GM18505 (cell line): ENCODE data around the gene LRGUK.

ENCODE experiments used
- ATAC-seq: cut with Tn5 transposase; IDR thresholded peaks from one replicate; pipeline ENCODE4 v1.9.1; 2021; ENCODE audit not compliant: unreplicated experiment
- POLR2A ChIP-seq: IDR thresholded peaks from 4 replicates; pipeline ENCODE4 v1.6.1; 2011; ENCODE audit warnings: borderline replicate concordance; ENCODE audit not compliant: insufficient read depth, insufficient read length; ENCODE audit errors: extremely low read depth

LRGUK gene

DNA sequence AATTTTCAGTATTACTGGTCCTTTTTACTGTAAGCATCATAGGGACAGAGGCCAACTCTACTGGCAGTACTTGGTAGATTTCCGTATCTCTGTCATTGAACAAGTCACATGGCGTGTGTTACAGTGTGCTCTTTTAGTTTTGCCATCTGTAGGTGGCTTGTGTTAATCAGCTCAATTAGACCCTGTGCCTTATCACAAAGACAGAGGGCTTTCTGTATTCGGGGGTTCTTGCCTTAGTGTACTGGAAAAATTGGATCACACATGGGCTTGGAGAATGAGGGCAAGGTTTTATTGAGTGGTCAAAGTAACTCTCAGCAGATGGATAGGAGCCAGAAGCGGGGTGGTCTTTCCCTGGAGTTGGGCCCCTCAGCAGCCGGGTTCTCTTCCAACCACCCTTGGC lies 21.3 kb upstream of the LRGUK start:
- TF ChIP-seq POLR2A = no peak

DNA sequence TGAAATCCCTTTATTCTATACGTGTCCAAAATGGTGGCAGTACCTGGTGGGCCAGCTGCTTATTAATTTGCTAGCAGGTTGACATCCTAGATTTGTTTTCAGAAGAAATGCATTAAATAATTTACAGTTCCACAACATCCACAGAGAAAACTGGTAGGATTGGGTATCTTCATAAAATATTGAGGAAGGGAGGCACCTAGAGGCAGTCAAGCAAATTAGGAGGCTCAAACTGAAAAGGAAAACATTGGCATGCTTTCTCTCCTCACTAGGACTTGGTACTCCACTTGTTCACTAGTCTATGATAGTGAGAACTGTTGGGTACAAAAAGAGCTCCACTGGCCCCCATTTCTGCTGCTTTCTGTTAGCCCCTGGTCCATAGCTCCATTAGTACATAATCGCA lies 18.3 kb upstream of the LRGUK start:
- no peak for TF ChIP-seq POLR2A
- no peak for ATAC-seq

More for the DNA sequence above, 21.3 kb upstream of the LRGUK start:
- ATAC-seq = no peak

DNA sequence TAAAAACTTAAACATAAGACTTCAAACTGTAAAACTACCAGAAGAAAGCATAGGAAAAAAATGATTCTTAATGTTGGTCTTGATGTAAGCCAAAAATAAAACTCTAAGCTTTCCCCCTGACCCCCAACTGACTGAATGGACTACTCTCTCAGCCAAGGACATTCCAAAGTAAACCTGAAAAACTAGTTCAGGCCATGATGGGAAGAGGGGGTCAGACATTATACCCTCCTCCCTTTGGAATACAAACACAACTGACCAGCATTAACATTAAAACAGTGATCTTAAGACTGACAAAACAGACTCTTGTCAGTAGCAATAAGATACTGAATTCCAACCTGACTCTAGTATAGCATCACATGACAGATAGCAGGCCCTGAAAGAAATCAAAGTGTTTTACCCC lies 13.5 kb upstream of the LRGUK start:
- no peak for ATAC-seq
- no peak for TF ChIP-seq POLR2A

DNA sequence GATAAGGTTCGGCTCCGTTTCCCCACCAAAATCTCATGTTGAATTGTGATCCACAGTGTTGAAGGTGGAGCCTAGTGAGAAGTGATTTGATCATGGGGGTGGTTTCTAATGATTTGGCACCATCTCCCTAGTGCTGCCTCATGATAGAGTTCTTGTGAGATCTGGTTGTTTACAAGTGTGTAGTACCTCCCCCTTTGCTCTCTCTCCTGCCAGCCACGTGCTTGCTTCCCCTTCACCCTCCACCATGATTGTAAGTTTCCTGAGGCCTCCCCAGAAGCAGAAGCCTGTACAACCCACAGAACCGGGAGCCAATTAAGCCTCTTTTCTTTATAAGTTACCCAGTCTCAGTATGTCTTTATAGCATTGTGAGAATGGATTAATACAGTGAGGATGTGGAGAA lies 12.1 kb upstream of the LRGUK start:
- ATAC-seq = no peak
- no peak for TF ChIP-seq POLR2A

DNA sequence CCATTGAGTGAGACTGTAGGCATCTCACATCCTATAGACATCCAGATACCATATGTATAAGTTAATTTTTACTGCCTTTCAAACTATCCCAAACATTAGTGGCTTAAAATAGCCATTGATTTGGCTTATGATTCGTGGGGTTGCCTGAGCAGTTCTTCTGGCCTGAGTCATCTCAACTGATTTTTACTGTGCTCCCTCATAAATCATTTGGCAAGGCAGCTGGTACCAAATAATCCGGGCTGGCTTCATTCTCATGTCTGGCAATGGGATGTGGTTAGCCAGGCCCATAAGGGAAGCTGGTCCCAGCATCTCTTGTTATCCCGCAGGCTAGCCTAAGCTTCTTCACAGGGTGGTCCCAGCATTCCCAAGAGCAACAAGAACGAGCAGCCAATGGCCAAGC lies 6.7 kb upstream of the LRGUK start:
- no peak for TF ChIP-seq POLR2A
- ATAC-seq = no peak

DNA sequence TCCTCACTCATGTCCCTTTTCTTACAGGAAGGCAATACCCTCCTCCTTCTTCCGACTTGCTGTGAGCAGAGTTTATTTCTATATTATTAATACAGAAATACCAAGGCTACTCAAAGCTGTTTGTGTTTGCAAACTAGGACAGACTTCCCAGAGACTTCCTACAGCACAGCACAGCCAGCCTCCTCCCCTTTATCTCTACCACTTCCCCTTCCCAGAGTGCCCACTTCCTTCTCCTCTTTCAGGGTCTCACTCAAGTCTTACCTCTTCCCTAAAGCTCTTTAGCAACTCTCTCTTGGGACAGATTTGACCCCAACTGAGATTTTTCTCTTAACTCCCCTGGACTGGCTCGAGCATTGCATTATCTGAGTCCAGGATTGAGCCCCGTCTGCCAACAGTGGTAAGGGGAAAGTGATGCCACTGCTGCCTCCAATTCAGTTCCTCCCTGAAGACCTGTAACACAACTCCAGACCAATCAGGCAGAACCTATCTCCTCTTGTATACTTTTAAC lies 5.5 kb upstream of the LRGUK start:
- no peak for TF ChIP-seq POLR2A
- ATAC-seq = no peak

DNA sequence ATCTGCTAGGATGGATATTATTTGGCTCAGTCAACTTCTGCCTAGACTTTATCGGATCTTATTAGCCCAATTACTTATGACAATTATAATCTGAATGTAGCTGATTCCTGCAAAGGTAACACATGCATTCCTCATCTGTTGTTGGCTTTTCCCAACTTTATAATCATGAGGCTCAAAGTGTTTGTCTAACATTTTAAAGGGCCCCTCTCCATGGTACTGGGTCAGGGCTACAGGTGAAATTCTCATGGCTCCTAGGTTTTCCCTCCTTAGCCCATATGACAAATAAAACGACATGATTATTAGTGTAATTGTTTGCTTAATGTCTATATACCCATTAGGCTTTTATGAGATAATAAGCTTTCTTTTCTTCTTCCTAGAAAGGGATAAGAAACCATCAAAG lies 4.2 kb upstream of the LRGUK start:
- TF ChIP-seq POLR2A = no peak
- no peak for ATAC-seq

DNA sequence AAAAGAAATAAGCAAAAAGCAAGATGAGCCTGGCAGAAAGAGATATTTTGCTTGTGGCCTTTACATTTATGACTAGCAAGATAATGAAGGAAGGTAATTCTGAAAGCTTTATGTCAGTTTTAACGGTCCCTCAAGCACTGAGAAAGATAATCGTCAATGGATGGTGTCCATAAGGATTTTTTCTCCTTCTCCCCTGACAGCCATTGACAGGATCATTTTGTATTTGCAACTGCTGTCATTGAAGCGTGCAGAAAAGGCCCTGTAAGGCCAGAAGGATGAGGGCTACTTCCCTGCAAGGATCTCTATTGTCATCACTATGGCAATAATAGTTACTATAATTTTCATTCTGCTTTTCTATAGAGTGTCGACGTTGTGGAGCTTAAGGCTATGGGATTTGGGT lies 994 bp upstream of the LRGUK start:
- ATAC-seq = no peak
- TF ChIP-seq POLR2A = no peak

DNA sequence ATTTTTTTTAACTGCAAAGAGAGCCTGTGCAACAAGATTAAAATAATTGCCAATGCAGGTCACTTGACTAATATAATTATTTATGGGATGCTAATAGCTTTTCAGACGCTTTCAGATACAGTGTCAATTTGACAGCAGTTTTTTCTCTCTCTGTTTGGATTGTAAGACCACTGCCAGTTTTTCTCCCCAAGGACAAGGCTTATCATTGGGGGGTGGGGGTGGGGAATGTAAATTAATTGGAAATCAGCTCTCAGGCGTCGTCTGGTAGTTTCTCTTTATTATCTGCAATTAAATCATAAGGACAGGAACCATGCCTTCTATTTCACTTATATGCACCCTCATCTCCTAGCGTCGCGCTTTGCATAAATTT lies 559 bp upstream of the LRGUK start:
- no peak for TF ChIP-seq POLR2A
- ATAC-seq = no peak

DNA sequence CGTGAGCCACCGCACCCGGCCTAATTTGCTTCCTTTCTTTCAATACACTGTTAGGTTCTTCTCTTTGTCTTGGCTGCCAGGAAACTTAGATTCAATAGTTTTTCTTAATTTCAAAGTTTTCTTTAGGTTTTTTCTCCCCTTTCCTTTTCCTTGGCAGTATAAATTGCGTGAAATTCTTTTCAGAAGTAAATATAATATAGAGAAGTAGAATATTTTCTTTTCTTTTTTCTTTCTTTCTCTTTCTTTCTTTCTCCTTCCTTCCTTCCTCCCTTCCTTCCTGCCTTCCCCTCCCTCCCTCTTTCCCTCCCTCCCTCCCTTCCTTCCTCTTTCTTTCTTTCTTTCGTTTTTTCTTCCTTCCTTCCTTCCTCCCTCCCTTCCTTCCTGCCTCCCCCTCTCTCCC lies 1.7 kb downstream of the LRGUK start:
- no peak for ATAC-seq
- TF ChIP-seq POLR2A = no peak

DNA sequence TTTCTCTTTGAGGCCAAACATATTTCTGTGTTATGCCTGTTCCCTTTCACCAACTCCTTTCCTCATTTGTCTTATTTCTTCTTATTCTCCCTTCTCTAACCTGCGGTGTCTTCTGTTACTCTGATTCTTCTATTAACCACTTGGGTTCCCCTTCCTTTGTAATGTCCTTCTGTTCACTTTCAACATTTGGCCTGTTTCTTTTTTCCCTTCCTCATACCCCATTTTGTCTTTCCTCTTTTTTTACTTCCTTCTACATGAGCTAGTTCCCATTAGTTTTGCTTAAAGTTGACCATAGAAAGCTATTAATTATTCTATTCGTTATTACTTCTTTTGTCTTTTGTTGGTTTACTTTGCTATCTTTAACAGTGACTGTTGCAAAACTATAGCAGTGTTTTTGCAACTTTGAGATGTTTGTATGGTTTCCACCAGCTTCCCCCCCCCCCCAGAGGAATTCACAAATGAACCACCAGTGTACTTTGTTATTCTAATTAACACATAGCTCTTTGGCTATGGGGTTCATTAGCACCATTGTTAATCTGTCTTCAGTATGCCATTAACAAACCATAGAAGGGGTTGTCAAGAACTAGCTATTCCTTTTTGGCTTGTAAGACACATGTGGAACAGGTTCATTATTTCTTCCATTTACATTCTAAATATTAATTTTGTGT lies 2.9 kb downstream of the LRGUK start:
- no peak for TF ChIP-seq POLR2A
- no peak for ATAC-seq

DNA sequence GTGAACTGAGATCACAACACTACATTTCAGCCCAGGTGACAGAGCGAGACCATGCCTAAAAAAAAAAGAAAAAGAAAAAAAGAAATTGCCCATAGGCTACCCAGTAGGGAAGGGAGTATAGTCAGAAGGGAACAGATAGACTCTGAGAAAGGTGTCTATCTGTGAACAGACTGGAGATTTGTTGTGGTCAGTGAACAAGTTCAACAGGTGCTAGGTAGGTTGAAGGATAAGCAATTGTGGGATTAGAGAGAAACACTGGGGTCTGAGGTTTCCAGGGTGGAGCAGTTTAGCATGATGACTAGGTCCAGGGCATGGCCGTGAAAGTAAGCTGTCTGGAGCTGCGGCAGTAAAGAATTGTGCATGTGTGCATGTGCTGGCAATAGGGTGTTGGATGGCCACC lies 6.9 kb downstream of the LRGUK start:
- ATAC-seq = no peak
- TF ChIP-seq POLR2A = no peak

DNA sequence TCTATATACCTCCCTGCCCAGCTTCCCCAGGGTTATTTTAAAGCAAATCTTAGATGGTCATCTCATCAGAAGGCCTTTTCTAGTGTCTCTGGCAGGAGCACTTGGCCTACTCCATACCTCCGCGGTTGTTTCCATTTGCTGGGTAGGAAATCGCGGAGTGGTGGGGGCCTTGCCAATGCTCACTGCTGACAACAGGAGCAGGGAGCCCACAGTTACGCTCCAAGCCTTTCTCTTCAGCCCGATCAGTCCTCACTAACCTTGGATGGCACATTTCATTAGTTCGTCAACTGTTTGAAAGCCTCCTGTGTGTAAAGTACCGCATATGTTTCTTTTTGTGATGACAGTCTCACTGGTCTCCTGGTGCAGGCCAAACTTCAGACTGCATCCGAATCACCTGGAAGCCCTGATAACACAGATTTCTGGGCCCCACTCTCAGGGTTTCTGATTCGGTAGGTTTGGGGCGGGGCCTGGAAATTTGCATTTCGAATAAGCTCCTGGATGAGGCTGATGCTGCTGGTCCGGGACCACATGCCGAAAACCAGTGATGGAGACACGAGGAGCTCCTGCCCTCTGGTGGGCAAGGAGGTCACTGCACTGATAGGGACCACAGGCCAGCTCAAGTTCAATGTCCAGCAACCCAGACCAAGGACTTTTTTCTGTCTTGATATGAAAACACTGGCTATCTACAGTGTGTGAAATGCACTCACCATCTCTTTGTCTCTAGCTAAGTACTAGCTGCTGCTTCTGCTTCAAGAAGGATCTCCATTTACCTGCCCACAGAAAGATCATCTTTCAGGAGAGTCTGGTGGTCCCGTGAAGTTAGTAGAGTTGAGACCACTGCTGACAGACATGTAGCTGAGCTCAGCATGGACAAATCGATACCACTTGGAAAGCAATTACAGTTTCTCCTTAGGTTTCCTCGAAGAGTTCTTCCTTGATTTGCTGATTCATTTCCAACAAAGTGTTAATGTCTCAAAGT lies 14.0 kb downstream of the LRGUK start:
- TF ChIP-seq POLR2A = no peak
- no peak for ATAC-seq

DNA sequence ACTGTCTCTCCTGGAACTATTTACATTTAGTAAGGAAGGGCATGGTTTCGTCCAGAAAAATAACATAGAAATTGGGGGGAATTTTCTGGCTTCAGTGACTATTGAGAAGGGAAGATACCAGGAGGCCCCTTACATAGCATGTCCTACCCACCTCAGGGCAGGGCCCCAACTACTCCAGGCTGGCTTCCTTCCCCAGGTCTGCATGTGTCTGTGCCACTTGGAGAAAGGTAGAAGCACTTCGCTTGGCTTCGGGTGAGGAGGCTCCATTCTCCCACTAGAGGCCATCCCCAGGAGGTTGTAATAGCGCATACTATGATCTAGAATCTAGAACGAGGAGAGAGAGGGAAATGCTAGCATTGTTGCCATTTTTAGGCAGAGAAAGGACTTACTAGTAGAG lies 14.7 kb downstream of the LRGUK start:
- ATAC-seq = no peak
- no peak for TF ChIP-seq POLR2A
